Measurements from ENCODE around the gene DNAH8. TPM values are rescaled to one million over a fixed set of nuclear protein-coding genes. Genes with fewer than 3 reads are reported as not detected.

DNAH8 gene
- polyA plus RNA-seq, 3 donors: not detected

DNA sequence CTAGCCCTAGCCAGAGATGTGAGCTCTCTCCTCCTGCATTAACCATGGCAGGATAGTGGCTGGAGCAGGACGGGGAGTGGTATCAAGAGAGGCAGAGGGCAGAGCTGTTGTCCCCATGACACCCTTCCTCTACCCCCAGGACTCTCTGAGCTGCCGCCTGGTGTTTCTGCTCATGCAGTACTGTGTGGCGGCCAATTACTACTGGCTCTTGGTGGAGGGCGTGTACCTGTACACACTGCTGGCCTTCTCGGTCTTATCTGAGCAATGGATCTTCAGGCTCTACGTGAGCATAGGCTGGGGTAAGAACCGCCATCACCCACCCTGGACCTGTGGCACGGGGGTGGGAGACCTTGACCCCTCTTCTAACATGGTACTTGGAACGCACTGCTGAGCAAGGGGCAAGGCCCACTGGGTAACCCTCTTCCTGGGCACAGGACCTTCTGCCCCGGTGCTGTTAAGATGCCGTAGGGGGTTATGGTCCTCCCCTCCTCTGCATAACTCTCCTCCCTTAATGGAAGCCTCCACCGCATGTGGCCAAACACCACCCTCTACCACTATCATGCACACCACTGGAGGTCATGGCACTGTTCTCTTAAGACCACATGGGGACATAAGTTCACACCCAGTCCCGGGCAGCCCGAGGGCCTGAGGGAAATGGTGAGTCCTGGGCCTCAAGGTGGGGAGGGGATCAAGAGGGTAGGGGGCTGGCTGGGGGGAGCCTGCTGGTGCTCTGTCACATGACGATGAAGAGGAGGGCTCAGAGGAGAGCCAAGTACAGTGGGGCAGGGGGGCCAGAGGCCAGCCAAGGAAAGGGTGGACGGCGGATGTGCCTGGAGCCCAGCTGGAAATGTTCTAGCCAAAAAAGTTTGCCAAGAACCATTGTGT, 358.6 kb downstream of the DNAH8 start:
- Mint-ChIP-seq H3K27me3 (ENCODE audit: low read depth in 3 of 3) (peaks cover 0 to 13% (median 7%) of the 10 kb centered on the region in 3 donors), H3K4me1 (no peaks in the 10 kb centered on the region), H3K27ac (no peak overlapping the region), H3K36me3 (no peaks in the 10 kb centered on the region), H3K4me3 (no peak overlapping the region), H3K9me3 (peaks cover 0 to 2% (median 0%) of the 10 kb centered on the region in 7 donors)
- Histone ChIP-seq H3K4me3 (replicated peaks in 1 of 3; ENCODE audit: low read depth in 2 of 3, low read length in 3 of 3) (no peak overlapping the region), H2AFZ (ENCODE audit: insufficient read depth, low read depth, low read length, poor library complexity, severe bottlenecking) (no peak overlapping the region), H3K79me2 (ENCODE audit: insufficient read depth, low read length) (no peaks in the 10 kb centered on the region), H3K27ac (ENCODE audit: low read depth in 1 of 2, low read length in 2 of 2) (no peak overlapping the region), H3K36me3 (replicated peaks in 1 of 2; ENCODE audit: control insufficient read depth in 1 of 2, insufficient read depth in 2 of 2, low read length in 2 of 2) (no peaks in the 10 kb centered on the region), H3K4me1 (ENCODE audit: control insufficient read depth in 1 of 2, insufficient read depth in 2 of 2, low read length in 2 of 2) (no peaks in the 10 kb centered on the region), H3K27me3 (ENCODE audit: control insufficient read depth in 2 of 2, insufficient read depth in 2 of 2, low read length in 2 of 2) (no peaks in the 10 kb centered on the region), H4K20me1 (ENCODE audit: insufficient read depth, low read length) (no peaks in the 10 kb centered on the region), H3K9me3 (replicated peaks in 1 of 2; ENCODE audit: control insufficient read depth in 1 of 2, insufficient read depth in 1 of 2, low read length in 2 of 2) (no peaks in the 10 kb centered on the region), H3K4me2 (replicated peaks; ENCODE audit: extremely low read depth, low read length, poor library complexity, severe bottlenecking) (no peak overlapping the region), H3K9ac (ENCODE audit: insufficient read depth, low read length, poor library complexity, severe bottlenecking) (no peak overlapping the region)
- TF ChIP-seq, protein P1, sequence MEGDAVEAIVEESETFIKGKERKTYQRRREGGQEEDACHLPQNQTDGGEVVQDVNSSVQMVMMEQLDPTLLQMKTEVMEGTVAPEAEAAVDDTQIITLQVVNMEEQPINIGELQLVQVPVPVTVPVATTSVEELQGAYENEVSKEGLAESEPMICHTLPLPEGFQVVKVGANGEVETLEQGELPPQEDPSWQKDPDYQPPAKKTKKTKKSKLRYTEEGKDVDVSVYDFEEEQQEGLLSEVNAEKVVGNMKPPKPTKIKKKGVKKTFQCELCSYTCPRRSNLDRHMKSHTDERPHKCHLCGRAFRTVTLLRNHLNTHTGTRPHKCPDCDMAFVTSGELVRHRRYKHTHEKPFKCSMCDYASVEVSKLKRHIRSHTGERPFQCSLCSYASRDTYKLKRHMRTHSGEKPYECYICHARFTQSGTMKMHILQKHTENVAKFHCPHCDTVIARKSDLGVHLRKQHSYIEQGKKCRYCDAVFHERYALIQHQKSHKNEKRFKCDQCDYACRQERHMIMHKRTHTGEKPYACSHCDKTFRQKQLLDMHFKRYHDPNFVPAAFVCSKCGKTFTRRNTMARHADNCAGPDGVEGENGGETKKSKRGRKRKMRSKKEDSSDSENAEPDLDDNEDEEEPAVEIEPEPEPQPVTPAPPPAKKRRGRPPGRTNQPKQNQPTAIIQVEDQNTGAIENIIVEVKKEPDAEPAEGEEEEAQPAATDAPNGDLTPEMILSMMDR (IDR thresholded peaks at IDR 0.05): no peak
- intact Hi-C loops (cut with micrococcal nuclease): no loop called here
- 95% methylated on average over 13 of the region's 17 CpGs for WGBS (ENCODE audit: insufficient coverage)
- no peak for DNase-seq

DNA sequence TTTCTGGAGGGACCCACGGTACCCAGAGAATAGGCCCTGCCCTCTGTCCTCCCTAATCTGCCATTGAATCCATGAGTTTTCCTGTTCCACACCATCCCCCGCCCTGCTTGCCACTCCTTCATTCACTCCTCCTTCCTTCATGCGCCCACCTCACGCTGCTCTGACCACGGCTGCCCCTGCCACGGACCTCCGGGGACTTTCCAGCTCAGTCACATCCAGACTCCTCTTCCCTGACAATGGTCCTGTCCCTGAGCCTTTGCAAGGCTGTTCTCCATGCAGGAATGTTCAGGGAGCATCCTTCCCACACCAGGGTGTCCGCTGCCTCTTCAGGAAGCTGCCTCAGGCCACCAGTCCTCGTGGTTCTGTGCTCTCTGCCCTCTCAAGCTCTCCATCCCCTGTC, 359.4 kb downstream of the DNAH8 start:
- no peak overlapping the region for H3K27ac ChIP-seq (ENCODE audit: low read depth in 1 of 2, low read length in 2 of 2)
- no peaks in the 10 kb centered on the region for H3K27me3 ChIP-seq (ENCODE audit: control insufficient read depth in 2 of 2, insufficient read depth in 2 of 2, low read length in 2 of 2)
- no peaks in the 10 kb centered on the region for H3K4me1 ChIP-seq (ENCODE audit: control insufficient read depth in 1 of 2, insufficient read depth in 2 of 2, low read length in 2 of 2)
- TF ChIP-seq, protein P1 (IDR thresholded peaks at IDR 0.05): no peak
- H3K36me3 Mint-ChIP-seq: no peaks in the 10 kb centered on the region
- DNase-seq: no peak
- no peak overlapping the region for H2AFZ ChIP-seq (ENCODE audit: insufficient read depth, low read depth, low read length, poor library complexity, severe bottlenecking)
- WGBS (ENCODE audit: insufficient coverage): 86% methylated on average over 8 of the region's 9 CpGs
- peaks cover 0 to 2% (median 0%) of the 10 kb centered on the region in 7 donors for H3K9me3 Mint-ChIP-seq
- no peaks in the 10 kb centered on the region for H4K20me1 ChIP-seq (ENCODE audit: insufficient read depth, low read length)
- H3K79me2 ChIP-seq (ENCODE audit: insufficient read depth, low read length): no peaks in the 10 kb centered on the region
- no peak overlapping the region for H3K4me3 Mint-ChIP-seq
- intact Hi-C loops (cut with micrococcal nuclease): no loop called here
- H3K27me3 Mint-ChIP-seq (ENCODE audit: low read depth in 3 of 3): peaks cover 0 to 13% (median 9%) of the 10 kb centered on the region in 3 donors
- H3K4me2 ChIP-seq (replicated peaks; ENCODE audit: extremely low read depth, low read length, poor library complexity, severe bottlenecking): no peak overlapping the region
- H3K4me1 Mint-ChIP-seq: no peaks in the 10 kb centered on the region
- no peak overlapping the region for H3K4me3 ChIP-seq (replicated peaks in 1 of 3; ENCODE audit: low read depth in 2 of 3, low read length in 3 of 3)
- H3K9ac ChIP-seq (ENCODE audit: insufficient read depth, low read length, poor library complexity, severe bottlenecking): no peak overlapping the region
- no peaks in the 10 kb centered on the region for H3K9me3 ChIP-seq (replicated peaks in 1 of 2; ENCODE audit: control insufficient read depth in 1 of 2, insufficient read depth in 1 of 2, low read length in 2 of 2)
- H3K27ac Mint-ChIP-seq: peak overlapping the region in 1 of 7 donors; percentile 4
- no peaks in the 10 kb centered on the region for H3K36me3 ChIP-seq (replicated peaks in 1 of 2; ENCODE audit: control insufficient read depth in 1 of 2, insufficient read depth in 2 of 2, low read length in 2 of 2)

Measured in CD14-positive monocyte (primary cell).